Frontal cortex (tissue), 4 donors: ENCODE results near the gene PDPK1. TPM values are rescaled to one million over a fixed set of nuclear protein-coding genes. Genes with fewer than 3 reads are reported as not detected.
"Not testable (repeated sequence)": the region's sequence is repeated elsewhere in the genome, so short reads cannot be mapped to it uniquely, and the experiment has no call there.

Source experiments
- DNase-seq, 2 donors: peaks; one replicate each; pipeline ENCODE4 v3.0.0; 2012; ENCODE audit warnings: low spot score in 2 of 2
- FAIRE-seq: peaks from 2 replicates; lab custom pipeline; 2012; peaks lifted over from hg19 to GRCh38; lab: Jason Lieb, UNC
- total RNA-seq: library from RNA; depleted of rRNA; stranded (reverse); fragments of >200 nt; gene quantifications from one replicate; pipeline ENCODE4 v1.2.3, GENCODE V29; 2014
- donor health status: control.
- donor health status: control.
- donor health status: control.

PDPK1 gene
- total RNA-seq, 1 donor from 2014 or later, result 28.5 TPM

GRCh38 chr16:2533912-2534311, 3.9 kb upstream of the PDPK1 start:
- FAIRE-seq (no peak), DNase-seq (no peak)

GRCh38 chr16:2534335-2534734, 3.5 kb upstream of the PDPK1 start:
- FAIRE-seq, DNase-seq: not testable (repeated sequence)

GRCh38 chr16:2535625-2536013, 2.2 kb upstream of the PDPK1 start:
- FAIRE-seq, result no peak

GRCh38 chr16:2539192-2539844, 1.5 kb downstream of the PDPK1 start:
- not testable (repeated sequence) for FAIRE-seq, DNase-seq

More at GRCh38 chr16:2535625-2536013, 2.2 kb upstream of the PDPK1 start:
- DNase-seq, result no peak

- DNase-seq, FAIRE-seq: not testable (repeated sequence)
Observed at GRCh38 chr16:2539845-2540458, 2.1 kb downstream of the PDPK1 start.

GRCh38 chr16:2540912-2541311, 3.1 kb downstream of the PDPK1 start:
- not testable (repeated sequence) for DNase-seq, FAIRE-seq

GRCh38 chr16:2541409-2541808, 3.6 kb downstream of the PDPK1 start:
- not testable (repeated sequence) for DNase-seq, FAIRE-seq

GRCh38 chr16:2543771-2544170, 6.0 kb downstream of the PDPK1 start:
- not testable (repeated sequence) for FAIRE-seq, DNase-seq

- DNase-seq, FAIRE-seq: not testable (repeated sequence)
Observed at GRCh38 chr16:2550283-2550878, 12.6 kb downstream of the PDPK1 start.

GRCh38 chr16:2551420-2551889, 13.6 kb downstream of the PDPK1 start:
- not testable (repeated sequence) for FAIRE-seq, DNase-seq

GRCh38 chr16:2554709-2555425, 17.0 kb downstream of the PDPK1 start:
- not testable (repeated sequence) for DNase-seq, FAIRE-seq

- FAIRE-seq, DNase-seq: not testable (repeated sequence)
Observed at GRCh38 chr16:2557150-2557549, 19.3 kb downstream of the PDPK1 start.

GRCh38 chr16:2560131-2560797, 22.4 kb downstream of the PDPK1 start:
- FAIRE-seq, DNase-seq: not testable (repeated sequence)

- not testable (repeated sequence) for FAIRE-seq, DNase-seq
Observed at GRCh38 chr16:2560798-2561133, 22.9 kb downstream of the PDPK1 start.

- DNase-seq, FAIRE-seq: not testable (repeated sequence)
Observed at GRCh38 chr16:2567506-2567905, 29.7 kb downstream of the PDPK1 start.

GRCh38 chr16:2568573-2568972, 30.8 kb downstream of the PDPK1 start:
- not testable (repeated sequence) for DNase-seq, FAIRE-seq

- FAIRE-seq, DNase-seq: not testable (repeated sequence)
Observed at GRCh38 chr16:2572704-2573103, 34.9 kb downstream of the PDPK1 start.

GRCh38 chr16:2575839-2576238, 38.0 kb downstream of the PDPK1 start:
- DNase-seq, FAIRE-seq: not testable (repeated sequence)

GRCh38 chr16:2577044-2577443, 39.2 kb downstream of the PDPK1 start:
- DNase-seq, FAIRE-seq: not testable (repeated sequence)
